Measurements from ENCODE around the gene SAFB2.

Gene SAFB2

GRCh38 chr19:5579697-5580096 is 42.9 kb downstream of the SAFB2 start:
- Histone ChIP-seq H3K27me3 (ENCODE audit: insufficient read depth, low read length) (no peaks in the 10 kb centered on the region), H3K79me2 (ENCODE audit: control insufficient read depth, insufficient read depth, low read length, unreplicated experiment) (no peaks in the 10 kb centered on the region), H3K27ac (ENCODE audit: low read depth, low read length) (no peak overlapping the region), H2AFZ (ENCODE audit: low read length, unreplicated experiment) (no peak overlapping the region), H3K4me3 (ENCODE audit: low read depth, low read length) (no peak overlapping the region), H3K4me1 (ENCODE audit: control insufficient read depth, insufficient read depth, low read length, unreplicated experiment) (no peaks in the 10 kb centered on the region), H3K36me3 (ENCODE audit: insufficient read depth, low read length) (no peaks in the 10 kb centered on the region)

DNA sequence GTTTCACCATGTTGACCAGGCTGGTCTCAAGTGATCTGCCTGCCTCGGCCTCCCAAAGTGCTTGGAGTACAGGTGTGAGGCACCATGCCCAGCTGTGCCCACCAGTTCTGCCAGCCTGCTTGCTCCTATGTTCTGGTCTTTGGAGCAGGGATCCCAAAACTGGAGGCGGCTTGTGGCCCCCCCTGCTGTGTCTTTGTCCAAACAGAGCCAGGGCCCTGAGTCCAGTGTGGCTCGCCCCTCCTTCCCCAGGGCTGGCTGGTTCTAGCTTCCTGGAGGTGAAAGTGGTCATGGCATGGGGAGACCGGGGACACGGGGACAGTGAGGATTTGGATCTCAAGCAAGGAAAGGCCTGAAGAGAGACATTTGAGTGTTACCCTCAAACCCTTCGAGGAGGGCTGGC is 43.3 kb downstream of the SAFB2 start:
- Histone ChIP-seq H3K4me3 (ENCODE audit: low read depth, low read length) (no peak overlapping the region), H3K36me3 (ENCODE audit: insufficient read depth, low read length) (no peaks in the 10 kb centered on the region), H3K4me1 (ENCODE audit: control insufficient read depth, insufficient read depth, low read length, unreplicated experiment) (no peaks in the 10 kb centered on the region), H3K27ac (ENCODE audit: low read depth, low read length) (no peak overlapping the region), H2AFZ (ENCODE audit: low read length, unreplicated experiment) (no peak overlapping the region), H3K79me2 (ENCODE audit: control insufficient read depth, insufficient read depth, low read length, unreplicated experiment) (no peaks in the 10 kb centered on the region), H3K27me3 (ENCODE audit: insufficient read depth, low read length) (no peaks in the 10 kb centered on the region)

DNA sequence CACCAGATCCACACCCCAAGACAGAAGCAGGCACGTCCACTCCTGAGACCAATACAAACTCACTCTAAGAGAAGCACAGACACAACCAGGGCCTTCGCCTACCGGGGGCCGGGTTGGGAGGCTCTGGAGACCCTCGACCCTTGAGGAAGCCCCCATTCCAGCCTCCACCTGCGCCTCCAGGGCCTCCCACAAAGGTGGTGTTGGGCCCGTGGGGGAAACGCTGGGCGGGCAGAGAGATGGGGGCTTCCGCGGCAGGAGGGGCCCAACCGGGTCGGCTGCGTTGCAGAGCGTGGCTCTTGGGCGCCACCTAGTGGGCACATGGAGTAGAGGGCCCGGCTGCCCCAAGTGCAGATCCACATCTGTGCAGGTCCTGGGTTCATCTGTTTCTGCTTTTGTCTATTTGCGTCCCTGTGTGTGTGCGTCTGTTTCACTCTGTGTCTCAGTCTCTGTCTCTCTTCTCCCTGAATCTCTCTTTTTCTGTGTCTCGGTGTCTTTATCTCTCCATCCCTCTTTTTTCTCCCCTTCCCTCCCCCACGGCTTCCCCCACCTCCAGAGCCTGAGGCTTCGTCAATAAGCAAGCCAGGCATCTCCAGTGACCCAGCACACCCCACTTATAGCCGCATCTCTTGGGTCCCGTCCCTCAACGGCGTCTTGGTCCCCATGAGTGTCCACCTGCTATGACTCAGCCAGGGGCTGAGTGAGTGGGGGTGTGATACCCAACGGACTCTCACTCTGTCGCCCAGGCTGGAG is 44.3 kb downstream of the SAFB2 start:
- H3K4me3 ChIP-seq (ENCODE audit: low read depth, low read length), result no peak overlapping the region
- no peak overlapping the region for H2AFZ ChIP-seq (ENCODE audit: low read length, unreplicated experiment)
- no peak overlapping the region for H3K27ac ChIP-seq (ENCODE audit: low read depth, low read length)
- no peaks in the 10 kb centered on the region for H3K36me3 ChIP-seq (ENCODE audit: insufficient read depth, low read length)
- H3K79me2 ChIP-seq (ENCODE audit: control insufficient read depth, insufficient read depth, low read length, unreplicated experiment), result no peaks in the 10 kb centered on the region
- no peaks in the 10 kb centered on the region for H3K27me3 ChIP-seq (ENCODE audit: insufficient read depth, low read length)
- no peaks in the 10 kb centered on the region for H3K4me1 ChIP-seq (ENCODE audit: control insufficient read depth, insufficient read depth, low read length, unreplicated experiment)

- H2AFZ ChIP-seq (ENCODE audit: low read length, unreplicated experiment), result no peak overlapping the region
- H3K36me3 ChIP-seq (ENCODE audit: insufficient read depth, low read length), result no peaks in the 10 kb centered on the region
- no peaks in the 10 kb centered on the region for H3K27me3 ChIP-seq (ENCODE audit: insufficient read depth, low read length)
- H3K79me2 ChIP-seq (ENCODE audit: control insufficient read depth, insufficient read depth, low read length, unreplicated experiment), result no peaks in the 10 kb centered on the region
- H3K4me1 ChIP-seq (ENCODE audit: control insufficient read depth, insufficient read depth, low read length, unreplicated experiment), result no peaks in the 10 kb centered on the region
- no peak overlapping the region for H3K27ac ChIP-seq (ENCODE audit: low read depth, low read length)
- H3K4me3 ChIP-seq (ENCODE audit: low read depth, low read length), result no peak overlapping the region
These were observed 47.0 kb downstream of the SAFB2 start for GRCh38 chr19:5575590-5575989.

- H3K36me3 ChIP-seq (ENCODE audit: insufficient read depth, low read length), result no peaks in the 10 kb centered on the region
- peaks cover 5% of the 10 kb centered on the region; the same call in 1 of the 2 replicates for H3K27me3 ChIP-seq (ENCODE audit: insufficient read depth, low read length)
- H2AFZ ChIP-seq (ENCODE audit: low read length, unreplicated experiment), result no peak overlapping the region
- H3K27ac ChIP-seq (ENCODE audit: low read depth, low read length), result no peak overlapping the region
- no peaks in the 10 kb centered on the region for H3K4me1 ChIP-seq (ENCODE audit: control insufficient read depth, insufficient read depth, low read length, unreplicated experiment)
- H3K79me2 ChIP-seq (ENCODE audit: control insufficient read depth, insufficient read depth, low read length, unreplicated experiment), result no peaks in the 10 kb centered on the region
- H3K4me3 ChIP-seq (ENCODE audit: low read depth, low read length), result no peak overlapping the region
These were observed 49.9 kb downstream of the SAFB2 start for GRCh38 chr19:5572556-5573286.

DNA sequence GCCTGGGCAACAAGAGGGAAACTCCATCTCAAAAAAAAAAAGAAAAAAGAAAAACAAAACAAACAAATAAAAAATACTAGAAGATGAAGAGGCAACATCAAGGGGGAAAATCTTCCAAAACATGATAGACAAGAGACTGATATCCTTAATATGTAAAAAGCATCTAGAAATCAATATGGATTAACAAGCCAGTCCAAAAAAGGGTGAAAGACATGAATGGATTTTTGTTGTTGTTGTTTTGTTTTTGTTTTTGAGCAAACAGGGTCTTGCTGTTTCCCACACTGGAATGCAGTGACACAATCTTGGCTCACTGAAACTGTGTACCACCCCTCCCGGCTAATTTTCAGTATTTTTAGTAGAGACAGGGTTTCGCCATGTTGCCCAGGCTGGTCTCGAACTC is 50.8 kb downstream of the SAFB2 start:
- H2AFZ ChIP-seq (ENCODE audit: low read length, unreplicated experiment), result no peak overlapping the region
- no peak overlapping the region for H3K27ac ChIP-seq (ENCODE audit: low read depth, low read length)
- H3K27me3 ChIP-seq (ENCODE audit: insufficient read depth, low read length), result peaks cover 11% of the 10 kb centered on the region
- no peak overlapping the region for H3K4me3 ChIP-seq (ENCODE audit: low read depth, low read length)
- no peaks in the 10 kb centered on the region for H3K79me2 ChIP-seq (ENCODE audit: control insufficient read depth, insufficient read depth, low read length, unreplicated experiment)
- no peaks in the 10 kb centered on the region for H3K36me3 ChIP-seq (ENCODE audit: insufficient read depth, low read length)
- H3K4me1 ChIP-seq (ENCODE audit: control insufficient read depth, insufficient read depth, low read length, unreplicated experiment), result no peaks in the 10 kb centered on the region

DNA sequence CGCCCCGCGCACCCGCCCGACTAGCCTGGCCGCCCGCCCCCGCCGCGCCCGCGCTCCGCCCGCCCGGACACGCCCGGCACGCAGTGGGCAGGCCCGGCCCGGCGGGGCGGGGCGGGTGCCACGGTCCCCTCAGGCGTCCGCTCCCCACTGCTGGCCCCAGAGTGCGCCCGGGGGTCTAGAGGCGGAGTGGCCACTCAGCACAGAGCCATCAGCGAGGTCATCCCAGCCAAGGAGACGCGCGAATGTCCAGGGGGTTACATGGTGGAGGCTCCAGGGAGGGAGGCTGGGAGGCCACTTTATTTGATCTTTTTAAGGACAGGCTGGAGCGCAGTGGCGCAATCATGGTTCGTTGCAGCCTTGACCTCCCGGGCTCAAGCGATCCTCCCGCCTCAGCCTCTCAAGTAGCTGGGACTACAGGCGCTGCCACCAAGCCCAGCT is 54.6 kb downstream of the SAFB2 start:
- no peaks in the 10 kb centered on the region for H3K4me1 ChIP-seq (ENCODE audit: control insufficient read depth, insufficient read depth, low read length, unreplicated experiment)
- no peak overlapping the region for H3K27ac ChIP-seq (ENCODE audit: low read depth, low read length)
- H2AFZ ChIP-seq (ENCODE audit: low read length, unreplicated experiment), result no peak overlapping the region
- H3K36me3 ChIP-seq (ENCODE audit: insufficient read depth, low read length), result no peaks in the 10 kb centered on the region
- peaks cover 22% of the 10 kb centered on the region for H3K27me3 ChIP-seq (ENCODE audit: insufficient read depth, low read length)
- no peak overlapping the region for H3K4me3 ChIP-seq (ENCODE audit: low read depth, low read length)
- H3K79me2 ChIP-seq (ENCODE audit: control insufficient read depth, insufficient read depth, low read length, unreplicated experiment), result no peaks in the 10 kb centered on the region

DNA sequence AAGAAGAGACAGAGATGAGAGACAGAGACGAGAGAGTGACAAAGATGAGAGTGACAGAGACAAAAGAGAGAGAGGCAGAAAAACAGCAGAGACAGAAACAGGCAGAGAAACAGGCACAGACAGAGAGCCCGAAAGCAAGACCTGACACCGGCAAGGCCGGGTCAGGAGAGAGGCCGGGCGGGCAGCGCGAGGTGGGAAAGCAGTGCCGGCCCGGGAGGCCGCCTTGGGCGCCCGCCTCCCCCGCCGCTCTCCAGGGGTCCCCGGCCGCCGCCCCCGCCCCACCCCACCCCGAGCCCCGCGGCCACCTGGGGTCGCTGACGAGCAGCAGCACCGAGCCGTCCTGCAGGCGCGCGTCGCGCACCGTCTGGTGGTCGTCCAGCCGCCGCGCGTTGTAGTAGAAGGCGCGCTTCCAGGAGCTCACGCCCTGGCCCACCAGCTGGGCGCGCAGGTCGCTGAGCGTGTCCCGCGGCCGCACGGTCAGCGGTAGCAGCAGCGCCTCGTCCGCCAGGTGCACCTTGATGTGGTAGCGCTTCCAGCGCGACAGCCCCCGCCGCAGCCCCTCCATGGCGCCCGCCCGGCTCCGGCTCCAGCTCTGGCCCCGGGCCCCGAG is 55.1 kb downstream of the SAFB2 start, which contains the start of gene TINCR:
Gene TINCR (minus strand): TSS at position 594 of the 610 bp plus-strand sequence.
- no peak within 1 kb of the TSS for H3K27ac ChIP-seq (ENCODE audit: low read depth, low read length)
- peaks cover 22% of the 10 kb centered on the region for H3K27me3 ChIP-seq (ENCODE audit: insufficient read depth, low read length)
- H3K36me3 ChIP-seq (ENCODE audit: insufficient read depth, low read length), result no peaks in the 10 kb centered on the region
- no peak within 1 kb of the TSS for H3K4me3 ChIP-seq (ENCODE audit: low read depth, low read length)
- no peaks in the 10 kb centered on the region for H3K4me1 ChIP-seq (ENCODE audit: control insufficient read depth, insufficient read depth, low read length, unreplicated experiment)
- H2AFZ ChIP-seq (ENCODE audit: low read length, unreplicated experiment), result no peak within 1 kb of the TSS
- H3K79me2 ChIP-seq (ENCODE audit: control insufficient read depth, insufficient read depth, low read length, unreplicated experiment), result no peaks in the 10 kb centered on the region

DNA sequence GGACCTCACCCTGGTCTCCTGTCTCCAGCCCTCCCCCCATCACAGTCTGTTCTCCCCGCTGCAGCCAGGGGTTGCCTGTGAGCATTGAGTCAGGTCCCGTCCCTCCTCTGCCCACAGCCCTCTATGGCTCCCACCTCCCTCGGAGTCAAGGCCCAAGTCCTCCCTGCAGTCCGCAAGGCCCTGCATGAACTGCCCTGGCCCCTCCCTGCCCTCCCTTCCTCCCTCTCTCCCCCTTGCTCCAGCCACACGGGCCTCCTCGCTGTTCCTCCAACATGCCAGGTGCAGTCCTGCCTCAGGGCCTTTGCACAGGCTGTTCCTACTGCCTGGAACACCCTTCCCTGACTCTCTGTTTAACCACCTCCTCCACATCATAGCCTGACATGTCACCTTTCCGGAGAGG is 57.6 kb downstream of the SAFB2 start:
- Histone ChIP-seq H3K36me3 (ENCODE audit: insufficient read depth, low read length) (no peaks in the 10 kb centered on the region), H3K27ac (ENCODE audit: low read depth, low read length) (no peak overlapping the region), H2AFZ (ENCODE audit: low read length, unreplicated experiment) (no peak overlapping the region), H3K4me3 (ENCODE audit: low read depth, low read length) (no peak overlapping the region), H3K4me1 (ENCODE audit: control insufficient read depth, insufficient read depth, low read length, unreplicated experiment) (no peaks in the 10 kb centered on the region), H3K27me3 (ENCODE audit: insufficient read depth, low read length) (peaks cover 25% of the 10 kb centered on the region), H3K79me2 (ENCODE audit: control insufficient read depth, insufficient read depth, low read length, unreplicated experiment) (no peaks in the 10 kb centered on the region)

- no peaks in the 10 kb centered on the region for H3K36me3 ChIP-seq (ENCODE audit: insufficient read depth, low read length)
- no peak overlapping the region for H3K4me3 ChIP-seq (ENCODE audit: low read depth, low read length)
- no peak overlapping the region for H2AFZ ChIP-seq (ENCODE audit: low read length, unreplicated experiment)
- no peaks in the 10 kb centered on the region for H3K79me2 ChIP-seq (ENCODE audit: control insufficient read depth, insufficient read depth, low read length, unreplicated experiment)
- H3K27ac ChIP-seq (ENCODE audit: low read depth, low read length), result no peak overlapping the region
- no peaks in the 10 kb centered on the region for H3K4me1 ChIP-seq (ENCODE audit: control insufficient read depth, insufficient read depth, low read length, unreplicated experiment)
- peaks cover 25% of the 10 kb centered on the region for H3K27me3 ChIP-seq (ENCODE audit: insufficient read depth, low read length)
These were observed 58.5 kb downstream of the SAFB2 start for GRCh38 chr19:5563935-5564612.
